GM12874 (cell line): Measurements from ENCODE around the gene DNAJB6.

Source experiments
- CTCF ChIP-seq: IDR thresholded peaks from 2 replicates; pipeline ENCODE4 v1.5.1; 2011; ENCODE audit warnings: low read depth, mild to moderate bottlenecking, control low read depth, low read length, moderate library complexity; ENCODE audit not compliant: insufficient read depth

The DNAJB6 gene

GRCh38 chr7:157395206-157395605, 58.4 kb downstream of the DNAJB6 start:
- TF ChIP-seq CTCF = no peak

GRCh38 chr7:157396316-157397035, 59.7 kb downstream of the DNAJB6 start:
- no peak for TF ChIP-seq CTCF

GRCh38 chr7:157397036-157397720, 60.4 kb downstream of the DNAJB6 start:
- TF ChIP-seq CTCF = no peak

- TF ChIP-seq CTCF = peak; percentile 61
These were observed 61.2 kb downstream of the DNAJB6 start for GRCh38 chr7:157397731-157398691.

GRCh38 chr7:157399086-157399687, 62.4 kb downstream of the DNAJB6 start:
- no peak for TF ChIP-seq CTCF

GRCh38 chr7:157400171-157400860, 63.5 kb downstream of the DNAJB6 start:
- no peak for TF ChIP-seq CTCF
